MM.1S (cell line): ENCODE measurements around the gene KCNJ6.

Experiments
- CTCF ChIP-seq: fragments of 300-600 bp; sonication (generic); IDR thresholded peaks from 2 replicates; pipeline ENCODE4 v1.5.1; 2016; ENCODE audit warnings: antibody characterized with exemption, low read length, mixed read lengths
- EZH2 ChIP-seq: fragments of 300-600 bp; sonication (generic); optimal IDR thresholded peaks from 2 replicates; pipeline ENCODE3; 2017; ENCODE audit warnings: low read depth, mild to moderate bottlenecking, antibody characterized with exemption, low read length, mixed read lengths
- EZH2phosphoT487 ChIP-seq: fragments of 300-600 bp; sonication (generic); IDR thresholded peaks from 2 replicates; pipeline ENCODE4 v1.6.1; 2018; ENCODE audit warnings: antibody characterized with exemption, low read length

- TF ChIP-seq EZH2 = no peak
- no peak for TF ChIP-seq CTCF
- no peak for TF ChIP-seq EZH2phosphoT487
Measured at GRCh38 chr21:37578471-37579126, 337.7 kb downstream of the KCNJ6 start.
